Cardiac fibroblast (primary cell): ENCODE data around the gene C3orf52.

ENCODE experiments used
- DNase-seq, 2 donors: peaks; one replicate each; pipeline versions ENCODE4 v3.0.0 to v3.0.0-alpha.2; 2010; ENCODE audit warnings: low read depth in 2 of 2
- H3K4me3 ChIP-seq, 2 donors: replicated peaks in 1 of 2; 1 replicate in 1 of 2; 2 replicates in 1 of 2; pipeline ENCODE4 v1.5.1; 2011; ENCODE audit warnings: low read depth in 2 of 2, low read length in 2 of 2, mild to moderate bottlenecking in 2 of 2, moderate library complexity in 1 of 2
- CTCF ChIP-seq: IDR thresholded peaks from one replicate; pipeline ENCODE4 v1.5.1; 2011; ENCODE audit warnings: low read depth, mild to moderate bottlenecking, low read length, inconsistent platforms

The C3orf52 gene

GRCh38 chr3:112117841-112118571, 31.8 kb downstream of the C3orf52 start:
- DNase-seq, result no peak
- TF ChIP-seq CTCF, result peak; percentile 7
- no peak overlapping the region for H3K4me3 ChIP-seq

GRCh38 chr3:112119962-112120836, 34.0 kb downstream of the C3orf52 start:
- TF ChIP-seq CTCF, result no peak
- no peak overlapping the region for H3K4me3 ChIP-seq
- DNase-seq, result no peak

GRCh38 chr3:112121577-112122547, 35.7 kb downstream of the C3orf52 start:
- no peak for DNase-seq
- H3K4me3 ChIP-seq, result no peak overlapping the region
- TF ChIP-seq CTCF, result no peak

GRCh38 chr3:112122870-112123269, 36.7 kb downstream of the C3orf52 start:
- no peak for DNase-seq
- H3K4me3 ChIP-seq, result no peak overlapping the region
- TF ChIP-seq CTCF, result no peak

- no peak for TF ChIP-seq CTCF
- H3K4me3 ChIP-seq, result no peak overlapping the region
- DNase-seq, result no peak
Observed at GRCh38 chr3:112123548-112123947, 37.4 kb downstream of the C3orf52 start.

GRCh38 chr3:112124907-112125607, 38.9 kb downstream of the C3orf52 start:
- TF ChIP-seq CTCF, result no peak
- no peak overlapping the region for H3K4me3 ChIP-seq
- DNase-seq, result no peak
